Dermis blood vessel endothelial cell (primary cell): ENCODE measurements around the gene ABCG2. TPM values are rescaled to one million over a fixed set of nuclear protein-coding genes. Genes with fewer than 3 reads are reported as not detected.
"Not testable (repeated sequence)": the region's sequence is repeated elsewhere in the genome, so short reads cannot be mapped to it uniquely, and the experiment has no call there.

ENCODE experiments used
- DNase-seq: peaks from one replicate; pipeline ENCODE4 v3.0.0; 2010
- total RNA-seq: library from RNA; depleted of rRNA; stranded (reverse); fragments of >200 nt; gene quantifications from 2 replicates; pipeline ENCODE4 v1.2.3, GENCODE V29; 2014

Gene ABCG2
- total RNA-seq, 1 donor from 2014 or later = 96.0 TPM

DNA sequence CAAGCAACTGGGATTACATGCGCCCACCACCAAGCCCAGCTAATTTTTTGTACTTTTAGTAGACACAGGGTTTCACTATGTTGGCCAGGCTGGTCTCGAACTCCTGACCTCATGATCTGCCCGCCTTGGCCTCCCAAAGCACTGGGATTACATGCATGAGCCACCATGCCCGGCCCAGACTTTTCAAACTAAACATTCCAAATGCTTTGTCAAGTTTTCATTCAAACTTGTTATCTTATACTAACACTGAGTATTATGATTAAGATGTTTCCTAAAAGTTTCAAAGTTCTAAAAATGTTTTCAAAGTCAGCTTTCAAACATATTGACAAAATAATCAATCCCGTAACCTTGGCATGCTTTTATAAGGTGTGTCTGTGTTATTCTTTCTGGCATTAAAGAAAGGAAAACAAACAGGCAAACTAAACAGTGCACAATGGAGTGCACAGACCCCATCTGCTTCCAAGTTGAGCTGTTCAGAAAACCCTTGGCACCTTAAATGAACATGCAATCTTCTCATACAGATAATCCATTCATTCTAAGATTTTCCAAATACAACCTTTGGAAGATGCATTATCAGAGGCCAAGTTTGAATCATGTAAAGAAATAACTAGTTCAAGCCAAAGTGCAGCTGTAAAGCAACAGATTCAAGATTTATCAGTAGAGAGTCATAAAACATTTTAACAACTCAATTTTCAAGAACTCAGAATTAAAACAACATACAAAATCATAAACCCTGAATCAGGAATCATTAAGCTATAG lies 49.1 kb downstream of the ABCG2 start:
- no peak for DNase-seq

DNA sequence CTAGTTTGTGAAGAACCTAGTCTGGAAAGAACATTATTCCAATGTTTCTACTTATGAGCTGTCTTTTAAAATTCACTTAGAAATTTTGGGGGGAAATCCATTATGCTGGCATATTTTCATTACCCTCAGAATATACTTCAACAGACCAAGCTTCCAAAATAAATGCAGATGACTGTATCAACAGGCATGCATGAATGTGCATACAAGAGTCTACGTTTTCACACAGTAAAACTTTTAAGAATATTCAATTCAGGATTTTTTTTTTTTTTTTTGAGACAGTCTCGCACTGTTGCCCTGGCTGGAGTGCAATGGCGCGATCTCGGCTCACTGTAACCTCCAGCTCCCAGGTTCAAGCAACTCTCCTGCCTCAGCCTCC lies 49.7 kb downstream of the ABCG2 start:
- no peak for DNase-seq

DNA sequence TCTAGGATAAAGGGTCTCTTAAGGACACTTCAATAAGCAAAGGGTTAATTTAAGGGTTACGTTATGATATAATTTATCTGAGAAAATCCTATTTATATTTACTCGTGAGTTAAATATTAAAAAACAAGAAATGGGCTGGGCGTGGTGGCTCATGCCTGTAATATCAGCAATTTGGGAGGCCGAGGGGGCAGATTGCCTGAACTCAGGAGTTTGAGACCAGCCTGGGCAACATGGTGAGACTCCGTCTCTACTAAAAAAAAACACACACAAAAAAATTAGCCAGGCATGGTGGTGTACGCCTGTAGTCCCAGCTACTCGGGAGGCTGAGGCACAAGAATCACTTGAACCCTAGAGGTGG lies 50.4 kb downstream of the ABCG2 start:
- not testable (repeated sequence) for DNase-seq

GRCh38 chr4:88107406-88108107 lies 50.9 kb downstream of the ABCG2 start:
- DNase-seq = peak; percentile 42

- peak; percentile 79 for DNase-seq
Measured at GRCh38 chr4:88106205-88106604, 52.2 kb downstream of the ABCG2 start.

- peak; percentile 67 for DNase-seq
Measured at GRCh38 chr4:88104902-88105610, 53.4 kb downstream of the ABCG2 start.

DNA sequence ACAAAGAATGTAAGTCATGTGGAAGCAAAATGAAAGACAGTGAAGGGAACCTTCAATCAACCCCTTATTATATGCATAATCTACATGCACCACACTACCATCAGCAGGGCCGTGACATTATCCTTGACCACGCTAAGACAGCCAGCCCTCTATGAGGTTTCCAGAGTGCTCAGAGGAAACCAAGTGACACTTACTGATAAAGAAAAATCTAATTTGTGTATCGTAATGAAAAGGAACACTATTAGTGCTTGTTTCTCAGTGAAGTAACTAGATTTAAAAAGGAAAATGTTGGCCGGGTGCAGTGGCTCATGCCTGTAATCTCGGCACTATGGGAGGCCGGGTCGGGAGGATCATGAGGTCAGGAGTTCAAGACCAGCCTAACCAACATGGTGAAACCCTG lies 56.4 kb downstream of the ABCG2 start:
- DNase-seq = no peak

- DNase-seq = no peak
Measured at GRCh38 chr4:88101165-88101564, 57.3 kb downstream of the ABCG2 start.

DNA sequence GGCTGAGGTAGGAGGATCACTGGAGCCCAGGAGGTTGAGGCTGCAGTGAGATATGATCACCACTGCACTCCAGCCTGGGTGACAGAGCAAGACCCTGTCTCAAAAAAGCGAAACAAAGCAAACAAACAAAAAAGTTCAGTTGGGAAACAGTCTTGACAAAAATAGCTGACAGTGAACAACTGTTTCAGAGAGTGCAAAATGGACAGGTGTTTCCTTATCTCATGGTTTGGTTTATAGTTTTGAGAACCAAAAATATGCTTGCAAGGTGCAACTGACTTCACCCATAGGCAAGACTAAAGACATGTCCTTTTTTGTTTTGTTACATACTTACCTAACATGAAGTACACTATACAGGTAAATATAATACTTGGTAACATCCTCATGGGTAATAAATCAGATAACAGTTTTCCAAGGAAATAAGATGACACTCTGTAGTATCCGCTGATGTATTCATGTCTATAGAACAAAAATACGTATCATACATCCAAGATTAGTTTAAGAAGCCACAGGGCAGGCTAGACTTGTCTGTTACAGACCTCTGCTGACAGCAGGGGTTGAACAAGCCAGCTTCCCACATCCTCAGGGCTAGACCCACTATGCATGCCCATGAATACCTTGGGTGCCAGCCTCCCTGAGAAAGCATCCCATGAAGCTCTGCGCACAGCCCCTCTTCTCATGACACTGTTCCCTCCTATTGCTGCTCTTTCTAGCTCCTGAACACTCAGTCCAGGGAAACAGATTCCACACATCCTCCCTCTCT lies 59.3 kb downstream of the ABCG2 start:
- no peak for DNase-seq

DNA sequence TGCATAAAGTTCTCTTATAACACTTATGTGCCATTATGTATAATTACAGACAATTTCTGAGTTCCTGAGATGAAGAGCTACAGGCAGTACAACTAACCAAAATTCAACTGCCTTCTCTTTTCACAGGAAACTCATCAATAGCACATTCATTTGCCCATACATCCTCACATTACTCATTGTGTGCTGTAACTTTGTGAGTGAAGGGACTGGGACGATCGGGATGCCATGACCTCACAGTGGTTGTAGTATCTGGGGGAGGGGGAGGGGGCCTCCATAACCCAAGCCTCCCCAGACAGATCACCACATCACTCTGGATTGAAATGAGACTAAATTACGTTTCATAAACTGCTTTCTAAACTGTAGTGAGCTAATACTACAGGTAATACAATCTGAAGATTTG lies 60.7 kb downstream of the ABCG2 start:
- DNase-seq = no peak

GRCh38 chr4:88097301-88097700 lies 61.1 kb downstream of the ABCG2 start:
- no peak for DNase-seq

DNA sequence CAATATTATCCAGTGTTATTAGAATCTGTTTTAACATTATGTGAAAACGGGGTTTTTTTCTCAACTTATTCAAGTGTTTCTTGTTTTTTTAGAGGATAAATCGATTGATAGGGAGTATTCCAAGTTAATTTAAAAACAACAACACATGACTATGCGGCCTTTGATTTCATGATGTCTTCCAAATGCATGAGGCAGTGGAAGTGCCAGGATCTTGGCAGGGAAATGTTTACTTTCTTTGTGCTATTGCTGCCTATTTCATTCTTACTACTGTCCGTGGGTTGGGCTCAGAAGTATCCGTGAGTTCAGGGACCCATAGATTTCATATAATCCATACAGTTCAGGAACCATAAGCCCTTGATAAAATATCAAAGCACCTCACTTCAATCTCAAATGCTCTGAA lies 64.6 kb downstream of the ABCG2 start:
- no peak for DNase-seq

DNA sequence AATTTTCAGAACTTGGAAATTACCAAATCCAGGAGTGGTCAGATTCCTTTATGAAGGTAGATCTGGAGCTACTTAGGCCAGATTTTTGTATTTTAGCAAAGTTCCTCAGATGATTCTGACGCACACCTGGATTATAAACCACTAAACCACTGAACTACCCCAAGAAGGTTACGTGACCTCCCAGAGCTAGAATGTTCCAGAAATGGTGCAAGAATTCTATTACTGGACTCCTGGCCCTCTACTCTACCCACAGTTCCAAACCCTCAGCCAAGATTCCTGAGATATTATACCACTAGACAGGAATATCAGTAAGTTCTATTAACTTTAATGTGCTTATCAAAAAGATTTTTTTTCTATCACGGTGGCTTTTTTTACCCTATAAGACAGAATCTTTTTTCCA lies 67.1 kb downstream of the ABCG2 start:
- DNase-seq = no peak

- peak; percentile 28 for DNase-seq
Measured at GRCh38 chr4:88090898-88091297, 67.5 kb downstream of the ABCG2 start.

- no peak for DNase-seq
Measured at GRCh38 chr4:88087004-88087403, 71.4 kb downstream of the ABCG2 start.

DNA sequence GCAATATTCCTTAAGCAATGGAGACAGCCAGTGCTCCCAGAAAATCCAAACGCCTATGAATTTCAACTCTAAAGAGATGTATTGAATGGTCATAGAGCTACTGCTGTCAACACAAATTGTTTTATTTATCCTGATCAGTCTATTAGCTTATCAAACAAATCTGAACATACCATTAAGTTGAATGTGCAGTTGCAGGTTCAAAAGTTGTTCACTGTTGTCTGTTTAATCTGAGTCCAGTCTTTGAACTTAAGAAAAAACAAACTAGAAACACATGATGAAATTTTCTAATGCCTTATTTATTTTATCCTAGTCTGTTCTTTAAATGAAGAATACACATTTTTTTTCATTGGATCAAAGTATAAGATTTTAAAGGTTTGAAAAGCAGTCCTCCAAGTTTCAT lies 77.8 kb downstream of the ABCG2 start:
- DNase-seq = no peak

- DNase-seq = no peak
Measured at GRCh38 chr4:88078579-88078978, 79.9 kb downstream of the ABCG2 start.

DNA sequence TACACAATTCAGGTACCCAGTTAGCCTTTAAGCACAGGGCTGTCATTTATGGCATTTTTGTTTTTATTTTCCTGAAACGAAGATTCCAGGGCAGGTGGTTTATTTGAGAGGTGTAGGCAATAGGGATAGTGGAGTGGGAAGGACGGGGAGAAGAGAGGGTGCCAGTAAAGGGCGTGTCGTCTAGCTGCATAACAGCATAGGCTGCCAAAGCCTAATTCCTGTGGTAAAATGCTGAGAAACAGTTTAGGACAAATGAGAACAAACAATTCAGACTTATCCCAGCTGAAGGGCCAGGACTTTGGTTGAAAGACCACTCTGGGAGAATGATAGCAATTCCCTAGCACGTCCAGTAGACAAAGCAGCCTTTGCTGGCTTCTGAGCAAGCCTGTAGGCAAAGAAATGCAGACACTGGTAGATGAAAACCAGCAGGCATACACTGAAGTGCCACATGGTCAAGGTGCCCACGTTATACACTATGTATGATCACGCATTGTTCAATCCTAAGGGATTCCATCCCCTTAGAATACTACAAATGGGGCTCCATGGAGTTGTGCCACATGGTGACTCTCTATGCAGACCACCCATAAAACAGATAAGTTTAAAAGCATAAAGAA lies 80.4 kb downstream of the ABCG2 start:
- DNase-seq = no peak

DNA sequence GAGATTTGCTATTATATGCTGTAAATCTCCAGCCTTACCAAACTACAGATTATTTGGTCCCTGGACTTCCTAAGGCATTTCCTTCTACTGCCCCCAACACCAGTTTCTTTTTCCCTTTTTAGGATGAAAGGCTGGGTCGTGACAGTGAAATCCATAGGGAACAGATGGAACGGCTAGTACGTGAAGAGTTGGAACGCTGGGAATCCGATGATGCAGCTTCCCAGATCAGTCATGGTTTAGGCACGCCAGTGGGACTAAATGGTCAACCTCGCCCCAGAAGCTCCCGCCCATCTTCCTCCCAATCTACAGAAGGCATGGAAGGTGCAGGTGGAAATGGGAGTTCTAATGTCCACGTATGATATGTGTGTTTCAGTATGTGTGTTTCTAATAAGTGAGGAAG lies 83.1 kb downstream of the ABCG2 start:
- no peak for DNase-seq

DNA sequence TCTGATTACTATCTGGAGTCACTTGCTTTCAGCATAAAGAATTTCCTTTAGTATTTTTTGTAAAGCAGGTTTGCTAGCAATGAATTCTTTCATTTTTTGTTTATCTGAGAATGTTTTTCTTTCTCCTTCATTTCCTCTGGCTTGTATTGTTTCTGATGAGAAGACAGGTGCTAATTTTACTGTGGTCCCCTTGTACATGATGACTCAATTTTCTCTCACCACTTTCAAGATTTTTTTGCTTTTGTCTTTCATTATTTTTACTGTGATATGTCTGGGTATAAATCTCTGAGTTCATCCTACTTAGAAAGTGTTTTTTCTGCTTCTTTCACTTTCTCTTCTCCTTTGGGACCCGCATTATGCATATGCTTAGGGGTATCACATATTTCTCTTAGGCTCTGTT lies 88.4 kb downstream of the ABCG2 start:
- peak; percentile 48 for DNase-seq

DNA sequence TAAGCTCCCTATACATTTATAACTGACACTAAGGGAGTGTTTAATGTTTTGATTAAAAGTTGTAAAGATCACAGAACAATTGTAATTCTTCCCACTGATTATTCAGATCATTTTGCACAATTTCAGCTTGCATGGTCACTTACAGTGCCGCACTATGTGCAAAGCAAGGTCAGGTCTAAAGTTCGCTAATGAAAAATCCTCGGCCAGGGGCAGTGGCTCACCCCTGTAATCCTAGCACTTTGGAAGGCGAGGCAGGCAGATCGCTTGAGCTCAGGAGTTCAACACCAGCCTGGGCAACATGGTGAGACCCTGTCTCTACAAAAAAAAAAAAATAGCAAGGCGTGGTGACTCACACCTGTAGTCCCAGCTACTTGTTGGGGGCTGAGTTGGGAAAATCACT lies 94.0 kb downstream of the ABCG2 start:
- DNase-seq = no peak

GRCh38 chr4:88063634-88064296 lies 94.7 kb downstream of the ABCG2 start:
- no peak for DNase-seq
